Panc1 (cell line): ENCODE data around the gene UBA1. TPM values are rescaled to one million over a fixed set of nuclear protein-coding genes. Genes with fewer than 3 reads are reported as not detected.

ENCODE experiments used
- ATAC-seq: fragments of 200-7000 bp; cut with Tn5 transposase; 2 replicates; pipeline ENCODE4 v1.9.1; 2020; ENCODE audit warnings: mild to moderate bottlenecking, moderate library complexity
- BruUV-seq: library from RNA; stranded (reverse); fragments of 400-500 nt; replicated peaks from 2 replicates; lab custom pipeline; 2021; lab: Mats Ljungman, UMichigan
- CTCF ChIA-PET: fragments of 300-600 bp; sonication (Branson Sonifier 250); formaldehyde crosslinking; loops from one replicate; lab custom pipeline; 2022; ENCODE audit warnings: antibody characterized with exemption; lab: Charles Lee
- POLR2A ChIA-PET: fragments of 300-600 bp; sonication (Branson Sonifier 250); formaldehyde crosslinking; loops from one replicate; lab custom pipeline; 2022; ENCODE audit warnings: antibody characterized with exemption; lab: Charles Lee
- DNase-seq: peaks from one replicate; pipeline ENCODE4 v3.0.0-alpha.2; 2010; ENCODE audit warnings: low read depth, low spot score
- H3K27ac ChIP-seq: 2 replicates; pipeline ENCODE4 v1.5.1; 2011; ENCODE audit warnings: mild to moderate bottlenecking, low read length, inconsistent platforms
- H3K27me3 ChIP-seq: fragments of 200-500 bp; sonication (Bioruptor generic); 2 replicates; pipeline ENCODE4 v1.6.0; 2014; ENCODE audit warnings: low read length, inconsistent platforms; ENCODE audit not compliant: control insufficient read depth, insufficient read depth
- H3K36me3 ChIP-seq: fragments of 200-500 bp; sonication (Bioruptor generic); 2 replicates; pipeline ENCODE4 v1.5.1; 2014; ENCODE audit warnings: inconsistent platforms, mild to moderate bottlenecking, low read length, moderate library complexity; ENCODE audit not compliant: control insufficient read depth, insufficient read depth
- H3K4me1 ChIP-seq: 2 replicates; pipeline ENCODE4 v1.5.1; 2011; ENCODE audit warnings: inconsistent platforms, mild to moderate bottlenecking, low read length, moderate library complexity; ENCODE audit not compliant: control insufficient read depth, insufficient read depth
- H3K4me3 ChIP-seq, 2 experiments: 2 replicates each; pipeline ENCODE4 v1.5.1; 2011 to 2012; ENCODE audit warnings: low read depth in 2 of 2, low read length in 2 of 2, mild to moderate bottlenecking in 2 of 2, inconsistent platforms in 1 of 2, moderate library complexity in 1 of 2
- H3K9me3 ChIP-seq: fragments of 200-500 bp; sonication (Bioruptor generic); 2 replicates; pipeline ENCODE4 v1.5.1; 2014; ENCODE audit warnings: low read depth, mild to moderate bottlenecking, inconsistent platforms, low read length, moderate library complexity; ENCODE audit not compliant: control insufficient read depth, insufficient read depth
- POLR2AphosphoS5 ChIP-seq: IDR thresholded peaks from 2 replicates; pipeline ENCODE4 v1.6.1; 2012; ENCODE audit warnings: mild to moderate bottlenecking, low read depth, low read length, moderate library complexity
- REST ChIP-seq, 2 experiments: IDR thresholded peaks; 2 replicates each; pipeline ENCODE4 v1.6.1; 2011 to 2012; ENCODE audit warnings: low read depth in 2 of 2, control low read depth in 1 of 2, low read length in 1 of 2, mild to moderate bottlenecking in 1 of 2, moderate library complexity in 1 of 2; ENCODE audit not compliant: insufficient read depth in 1 of 2
- SIN3A ChIP-seq: IDR thresholded peaks from 2 replicates; pipeline ENCODE4 v1.6.1; 2012; ENCODE audit warnings: low read depth, mild to moderate bottlenecking, low read length, moderate library complexity, borderline replicate concordance; ENCODE audit not compliant: insufficient read depth
- TCF7L2 ChIP-seq: IDR thresholded peaks from 2 replicates; pipeline ENCODE4 v1.6.1; 2011; ENCODE audit warnings: mild to moderate bottlenecking, low read depth, low read length, inconsistent platforms
- in situ Hi-C: cut with HindIII; loops from 2 replicates; pipeline ENCODE4 v1.10.0; 2016; ENCODE audit warnings: low sequenced_read_pairs, low pct_unique_long_range_greater_than_20kb
- intact Hi-C: fragments of 100-400 bp; cut with micrococcal nuclease; formaldehyde crosslinking; loops from one replicate; pipeline ENCODE4 v1.10.0; 2022; ENCODE audit not compliant: unreplicated experiment
- total RNA-seq: library from RNA; stranded (reverse); gene quantifications from one replicate; pipeline ENCODE4 v1.2.1, GENCODE V29; 2021; ENCODE audit not compliant: unreplicated experiment
- TF ChIP-seq, protein P1 (sequence below): fragments of 450-650 bp; IDR thresholded peaks from 2 replicates; pipeline ENCODE4 v1.5.1; 2017; ENCODE audit warnings: mild to moderate bottlenecking

UBA1 gene
- total RNA-seq, 1 experiment from 2014 or later = 302 TPM

GRCh38 chrX:47179221-47179927 is 14.3 kb upstream of the UBA1 start:
- TF ChIP-seq REST (IDR thresholded peaks at IDR 0.05; ENCODE audit: insufficient read depth in 1 of 2, low read depth in 2 of 2, low read length in 1 of 2) (no peak), TCF7L2 (no peak), SIN3A (no peak), POLR2AphosphoS5 (no peak)
- TF ChIP-seq, protein P1, sequence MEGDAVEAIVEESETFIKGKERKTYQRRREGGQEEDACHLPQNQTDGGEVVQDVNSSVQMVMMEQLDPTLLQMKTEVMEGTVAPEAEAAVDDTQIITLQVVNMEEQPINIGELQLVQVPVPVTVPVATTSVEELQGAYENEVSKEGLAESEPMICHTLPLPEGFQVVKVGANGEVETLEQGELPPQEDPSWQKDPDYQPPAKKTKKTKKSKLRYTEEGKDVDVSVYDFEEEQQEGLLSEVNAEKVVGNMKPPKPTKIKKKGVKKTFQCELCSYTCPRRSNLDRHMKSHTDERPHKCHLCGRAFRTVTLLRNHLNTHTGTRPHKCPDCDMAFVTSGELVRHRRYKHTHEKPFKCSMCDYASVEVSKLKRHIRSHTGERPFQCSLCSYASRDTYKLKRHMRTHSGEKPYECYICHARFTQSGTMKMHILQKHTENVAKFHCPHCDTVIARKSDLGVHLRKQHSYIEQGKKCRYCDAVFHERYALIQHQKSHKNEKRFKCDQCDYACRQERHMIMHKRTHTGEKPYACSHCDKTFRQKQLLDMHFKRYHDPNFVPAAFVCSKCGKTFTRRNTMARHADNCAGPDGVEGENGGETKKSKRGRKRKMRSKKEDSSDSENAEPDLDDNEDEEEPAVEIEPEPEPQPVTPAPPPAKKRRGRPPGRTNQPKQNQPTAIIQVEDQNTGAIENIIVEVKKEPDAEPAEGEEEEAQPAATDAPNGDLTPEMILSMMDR = no peak
- no TSS peak for BruUV-seq

GRCh38 chrX:47179928-47180255 is 13.7 kb upstream of the UBA1 start:
- in situ Hi-C loops = no loop called here
- H3K27ac ChIP-seq = no peak overlapping the region

More at GRCh38 chrX:47179221-47179927, 14.3 kb upstream of the UBA1 start:
- in situ Hi-C loops (no loop called here), intact Hi-C loops (no loop called here)
- Histone ChIP-seq H3K4me3 (no peak overlapping the region), H3K27ac (no peak overlapping the region), H3K9me3 (no peaks in the 10 kb centered on the region), H3K27me3 (no peaks in the 10 kb centered on the region), H3K36me3 (peaks cover 5% of the 10 kb centered on the region), H3K4me1 (no peaks in the 10 kb centered on the region)
- ATAC-seq (peak; percentile 56; the same call in 1 of the 2 replicates), DNase-seq (no peak)
- ChIA-PET POLR2A (no interaction called here), CTCF (no interaction called here)

More at GRCh38 chrX:47179928-47180255, 13.7 kb upstream of the UBA1 start:
- CTCF ChIA-PET = no interaction called here
- DNase-seq = no peak
- no peak overlapping the region for H3K4me3 ChIP-seq
- POLR2A ChIA-PET = no interaction called here
- TF ChIP-seq REST (IDR thresholded peaks at IDR 0.05; ENCODE audit: insufficient read depth in 1 of 2, low read depth in 2 of 2, low read length in 1 of 2) = no peak
- TF ChIP-seq, protein P1 = no peak
- no peak for ATAC-seq
- peaks cover 4% of the 10 kb centered on the region for H3K36me3 ChIP-seq
- no peaks in the 10 kb centered on the region for H3K4me1 ChIP-seq
- H3K9me3 ChIP-seq = no peaks in the 10 kb centered on the region
- H3K27me3 ChIP-seq = no peaks in the 10 kb centered on the region
- intact Hi-C loops = no loop called here
- no TSS peak for BruUV-seq
